ENCODE measurements around the gene RTL10.

Gene RTL10

GRCh38 chr22:19893363-19893762 lies 38.7 kb upstream of the RTL10 start:
- TF ChIP-seq CTCF (IDR thresholded peaks at IDR 0.05; ENCODE audit: low read depth, low read length, missing control alignments), result no peak
- H3K4me3 ChIP-seq (ENCODE audit: low read depth, low read length), result no peak overlapping the region
- in situ Hi-C loops (cut with HindIII; ENCODE audit: low sequenced_read_pairs), result no loop called here
- DNase-seq (ENCODE audit: low read depth), result no peak

GRCh38 chr22:19892925-19893324 lies 38.3 kb upstream of the RTL10 start:
- in situ Hi-C loops (cut with HindIII; ENCODE audit: low sequenced_read_pairs), result no loop called here
- DNase-seq (ENCODE audit: low read depth), result no peak
- TF ChIP-seq CTCF (IDR thresholded peaks at IDR 0.05; ENCODE audit: low read depth, low read length, missing control alignments), result no peak
- no peak overlapping the region for H3K4me3 ChIP-seq (ENCODE audit: low read depth, low read length)

GRCh38 chr22:19892257-19892879 lies 37.7 kb upstream of the RTL10 start:
- H3K4me3 ChIP-seq (ENCODE audit: low read depth, low read length), result no peak overlapping the region
- DNase-seq (ENCODE audit: low read depth), result no peak
- no peak for TF ChIP-seq CTCF (IDR thresholded peaks at IDR 0.05; ENCODE audit: low read depth, low read length, missing control alignments)
- in situ Hi-C loops (cut with HindIII; ENCODE audit: low sequenced_read_pairs), result no loop called here

- peak; percentile 7 for TF ChIP-seq CTCF (IDR thresholded peaks at IDR 0.05; ENCODE audit: low read depth, low read length, missing control alignments)
- DNase-seq (ENCODE audit: low read depth), result peak; percentile 47
- H3K4me3 ChIP-seq (ENCODE audit: low read depth, low read length), result no peak overlapping the region
- in situ Hi-C loops (cut with HindIII; ENCODE audit: low sequenced_read_pairs), result no loop called here
Measured at GRCh38 chr22:19891317-19892256, 36.9 kb upstream of the RTL10 start.

GRCh38 chr22:19890502-19891316 lies 36.0 kb upstream of the RTL10 start:
- in situ Hi-C loops (cut with HindIII; ENCODE audit: low sequenced_read_pairs), result no loop called here
- DNase-seq (ENCODE audit: low read depth), result no peak
- no peak overlapping the region for H3K4me3 ChIP-seq (ENCODE audit: low read depth, low read length)
- TF ChIP-seq CTCF (IDR thresholded peaks at IDR 0.05; ENCODE audit: low read depth, low read length, missing control alignments), result no peak

DNA sequence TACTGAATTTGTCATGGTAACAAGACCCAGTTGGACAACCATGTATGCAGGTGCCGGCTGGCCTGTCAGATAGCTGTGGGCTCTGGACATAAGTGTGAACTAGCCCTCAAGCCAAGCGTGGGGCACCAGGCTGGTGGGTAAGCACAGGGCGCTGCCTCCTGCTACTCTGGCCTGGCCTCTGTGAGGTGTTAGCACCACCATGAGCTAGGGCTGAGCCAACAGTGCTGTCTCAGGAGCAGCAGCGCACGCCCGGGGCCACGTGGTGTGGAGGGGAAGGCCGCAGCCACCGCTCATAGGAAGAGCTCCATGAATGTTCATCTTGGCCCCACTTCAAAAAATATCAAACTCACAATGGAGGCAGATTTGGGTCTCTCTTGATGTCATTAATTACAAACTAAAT lies 35.3 kb upstream of the RTL10 start:
- in situ Hi-C loops (cut with HindIII; ENCODE audit: low sequenced_read_pairs), result no loop called here
- no peak for TF ChIP-seq CTCF (IDR thresholded peaks at IDR 0.05; ENCODE audit: low read depth, low read length, missing control alignments)
- no peak overlapping the region for H3K4me3 ChIP-seq (ENCODE audit: low read depth, low read length)
- DNase-seq (ENCODE audit: low read depth), result no peak

Measured in astrocyte of the cerebellum (primary cell).